HL-60 (cell line): Measurements from ENCODE around the gene AGAP1.

Experiments
- CTCF ChIP-seq: IDR thresholded peaks from one replicate; pipeline ENCODE4 v1.5.1; 2011; ENCODE audit warnings: low read length, control low read depth, inconsistent platforms; ENCODE audit not compliant: insufficient read depth
- POLR2AphosphoS5 ChIP-seq: IDR thresholded peaks from 2 replicates; pipeline ENCODE4 v1.6.1; 2012; ENCODE audit warnings: low read depth
- REST ChIP-seq: IDR thresholded peaks from 2 replicates; pipeline ENCODE4 v1.6.1; 2012; ENCODE audit warnings: low read depth; ENCODE audit not compliant: insufficient replicate concordance

GRCh38 chr2:235556901-235557300, 63.1 kb downstream of the AGAP1 start:
- TF ChIP-seq REST (no peak), CTCF (no peak), POLR2AphosphoS5 (no peak)
